ENCODE measurements around the gene CCDC141.

The CCDC141 gene

GRCh38 chr2:178829299-178829960 is 220.5 kb downstream of the CCDC141 start:
- DNase-seq (ENCODE audit: low read depth), result no peak

- no peak for DNase-seq (ENCODE audit: low read depth)
Measured at GRCh38 chr2:178828486-178828881, 221.5 kb downstream of the CCDC141 start.

GRCh38 chr2:178827739-178828485 is 222.0 kb downstream of the CCDC141 start:
- DNase-seq (ENCODE audit: low read depth), result no peak

- no peak for DNase-seq (ENCODE audit: low read depth)
Measured at GRCh38 chr2:178827111-178827510, 222.8 kb downstream of the CCDC141 start.

- DNase-seq (ENCODE audit: low read depth), result no peak
Measured at GRCh38 chr2:178825183-178825582, 224.8 kb downstream of the CCDC141 start.

- no peak for DNase-seq (ENCODE audit: low read depth)
Measured at GRCh38 chr2:178824181-178824580, 225.8 kb downstream of the CCDC141 start.

GRCh38 chr2:178819992-178820391 is 229.9 kb downstream of the CCDC141 start:
- no peak for DNase-seq (ENCODE audit: low read depth)

- DNase-seq (ENCODE audit: low read depth), result no peak
Measured at GRCh38 chr2:178819147-178819875, 230.6 kb downstream of the CCDC141 start.

- no peak for DNase-seq (ENCODE audit: low read depth)
Measured at GRCh38 chr2:178811901-178812300, 238.0 kb downstream of the CCDC141 start.

GRCh38 chr2:178811045-178811444 is 238.9 kb downstream of the CCDC141 start:
- DNase-seq (ENCODE audit: low read depth), result no peak

- no peak for DNase-seq (ENCODE audit: low read depth)
Measured at GRCh38 chr2:178810422-178810821, 239.5 kb downstream of the CCDC141 start.

- DNase-seq (ENCODE audit: low read depth), result no peak
Measured at GRCh38 chr2:178807227-178808008, 242.5 kb downstream of the CCDC141 start, which contains the start of gene TTN. Gene TTN (minus strand): TSS chr2:178807423. CDS start chr2:178804642, 2,781 bp downstream.

- no peak for DNase-seq (ENCODE audit: low read depth)
Measured at GRCh38 chr2:178806543-178806942, 243.4 kb downstream of the CCDC141 start.

GRCh38 chr2:178805457-178805856 is 244.5 kb downstream of the CCDC141 start:
- DNase-seq (ENCODE audit: low read depth), result no peak

- DNase-seq (ENCODE audit: low read depth), result no peak
Measured at GRCh38 chr2:178804791-178805190, 245.1 kb downstream of the CCDC141 start.

GRCh38 chr2:178800510-178800909 is 249.4 kb downstream of the CCDC141 start:
- DNase-seq (ENCODE audit: low read depth), result no peak

- DNase-seq (ENCODE audit: low read depth), result no peak
Measured at GRCh38 chr2:178799305-178799704, 250.6 kb downstream of the CCDC141 start.

GRCh38 chr2:178796079-178796677 is 253.8 kb downstream of the CCDC141 start:
- no peak for DNase-seq (ENCODE audit: low read depth)

GRCh38 chr2:178787934-178788333 is 262.0 kb downstream of the CCDC141 start:
- no peak for DNase-seq (ENCODE audit: low read depth)

GRCh38 chr2:178787155-178787554 is 262.8 kb downstream of the CCDC141 start:
- no peak for DNase-seq (ENCODE audit: low read depth)

- DNase-seq (ENCODE audit: low read depth), result no peak
Measured at GRCh38 chr2:178783889-178784288, 266.0 kb downstream of the CCDC141 start.

GRCh38 chr2:178782236-178782635 is 267.7 kb downstream of the CCDC141 start:
- DNase-seq (ENCODE audit: low read depth), result no peak

All from T follicular helper cell (primary cell).